ENCODE data around the gene OLFML1. TPM values are rescaled to one million over a fixed set of nuclear protein-coding genes. Genes with fewer than 3 reads are reported as not detected.

Gene OLFML1
- not detected in 2 replicates for total RNA-seq (2013; cell fraction: nucleolus; rRNA removed)
- not detected in 2 replicates for total RNA-seq (2014; rRNA removed)
- not detected in 2 replicates for total RNA-seq (2014; rRNA removed; fragmentation: Illumina TruSeq; extraction: Trizol)
- total RNA-seq (2021) = not detected in 2 replicates
- 0.37 TPM for polyA plus RNA-seq (2011; ENCODE audit: low read depth)
- polyA plus RNA-seq (2011; rRNA removed) = not detected in 2 replicates
- not detected in 2 replicates for polyA plus RNA-seq (2011; cell fraction: cytosol; rRNA removed)
- polyA plus RNA-seq (2011; cell fraction: nucleus; rRNA removed) = not detected in 2 replicates
- polyA plus RNA-seq (2012) = 0.09 and 0.15 TPM in 2 replicates
- not detected in 2 replicates for polyA plus RNA-seq (2014; fragmentation: Illumina TruSeq; extraction: Trizol)
- under 1 TPM; 0.04 to 0.06 TPM for polyA plus RNA-seq (2014; fragmentation: Nextera tagmentation; extraction: Ambion mirVana)
- polyA plus RNA-seq (2014; rRNA removed) = not detected in 2 replicates
- polyA plus RNA-seq (2016; fragmentation: Nextera tagmentation; extraction: Ambion mirVana) = under 1 TPM; 0.35 to 0.71 TPM
- not detected in 2 replicates for polyA minus RNA-seq (2011; rRNA and poly(A)+ RNA removed)
- polyA minus RNA-seq (2011; cell fraction: cytosol; rRNA and poly(A)+ RNA removed) = not detected in 2 replicates
- polyA minus RNA-seq (2011; cell fraction: nucleus; rRNA and poly(A)+ RNA removed) = not detected in 2 replicates
- percentile 10 among the genes with signal in this experiment for Bru-seq, nascent RNA
- not detected for BruChase-seq, experiment 1, labeled RNA remaining after a 6-hour chase
- not detected for BruChase-seq, experiment 2, labeled RNA remaining after a 2-hour chase
- long read RNA-seq, experiment 1, partial matches to known transcripts = 0 of 1 reads
- long read RNA-seq, experiment 1, other reads (novel, unspliced or antisense) = 1 of 1 reads
- long read RNA-seq, experiment 2, partial matches to known transcripts = 0 of 2 reads
- long read RNA-seq, experiment 2, other reads (novel, unspliced or antisense) = 2 of 2 reads

- ATAC-seq (no peak), FAIRE-seq (no peak), DNase-seq (ENCODE audit: low read depth, low spot score) (no peak)
- Histone ChIP-seq H3K27me3 (replicated peaks in 1 of 2; ENCODE audit: control insufficient read depth in 2 of 2, insufficient read depth in 2 of 2, low read length in 1 of 2) (no peaks in the 10 kb centered on the region), H3K36me3 (ENCODE audit: control insufficient read depth in 2 of 2, insufficient read depth in 2 of 2, low read length in 1 of 2) (no peaks in the 10 kb centered on the region), H3K4me2 (ENCODE audit: control insufficient read depth, insufficient read depth) (no peak within 1 kb of the TSS), H4K20me1 (ENCODE audit: control insufficient read depth, insufficient read depth) (no peaks in the 10 kb centered on the region), H2AFZ (ENCODE audit: control insufficient read depth, low read depth, low read length) (no peak within 1 kb of the TSS), H3K4me1 (ENCODE audit: control insufficient read depth, insufficient read depth, low read length) (no peaks in the 10 kb centered on the region), H3K27ac (ENCODE audit: control insufficient read depth, insufficient read depth) (no peak within 1 kb of the TSS), H3K9ac (ENCODE audit: control insufficient read depth, insufficient read depth, low read length) (no peak within 1 kb of the TSS), H3K9me3 (replicated peaks; ENCODE audit: control insufficient read depth, insufficient read depth, low read length) (no peaks in the 10 kb centered on the region), H3K4me3 (no peak within 1 kb of the TSS), H3K79me2 (ENCODE audit: control insufficient read depth, insufficient read depth, low read length) (no peaks in the 10 kb centered on the region)
- intact Hi-C loops (cut with micrococcal nuclease; ENCODE audit: unreplicated experiment) = no loop called here
- no TSS peak for BruUV-seq (replicated peaks)
- 88% methylated on average over 15 of the region's 15 CpGs for WGBS (ENCODE audit: insufficient coverage, insufficient replicate concordance, low lambda C conversion rate, missing lambda C conversion rate)
- ChIA-PET RAD21 (ENCODE audit: unreplicated experiment) (no interaction called here), CTCF (interaction anchor here (1.2 to 1.6 kb wide), 4 partner anchors 11 to 36 kb away, joined by 3 to 4 read pairs (median 4); no protein-coding TSS in a partner anchor), SMC1A (ENCODE audit: uncharacterized antibody, unreplicated experiment) (interaction anchor here (0.8 to 2.2 kb wide), 6 partner anchors 9 to 43 kb away, joined by 3 to 5 read pairs (median 3); no protein-coding TSS in a partner anchor), POLR2A (no interaction called here)
- in situ Hi-C loops (cut with MboI) = no loop called here
- TF ChIP-seq EED (IDR thresholded peaks at IDR 0.05; ENCODE audit: low read depth) (no peak), CBX3 (IDR thresholded peaks at IDR 0.05; ENCODE audit: borderline replicate concordance, low read depth) (no peak), CHD4 (IDR thresholded peaks at IDR 0.05) (no peak), HDAC2 (IDR thresholded peaks at IDR 0.05) (no peak), SREBF2 (IDR thresholded peaks at IDR 0.05; ENCODE audit: low read length) (no peak), ZZZ3 (IDR thresholded peaks at IDR 0.05; ENCODE audit: control insufficient read depth, insufficient read length, low read depth) (no peak), IRF5 (IDR thresholded peaks at IDR 0.05; ENCODE audit: borderline replicate concordance) (no peak), FOS (IDR thresholded peaks at IDR 0.05; ENCODE audit: borderline replicate concordance, extremely low read depth, insufficient read length) (no peak), SKIL (IDR thresholded peaks at IDR 0.05; ENCODE audit: low read depth, poor library complexity, severe bottlenecking) (no peak), POLR2AphosphoS2 (IDR thresholded peaks at IDR 0.05; ENCODE audit: low read depth, low read length) (no peak)
- TF ChIP-seq, protein P1, sequence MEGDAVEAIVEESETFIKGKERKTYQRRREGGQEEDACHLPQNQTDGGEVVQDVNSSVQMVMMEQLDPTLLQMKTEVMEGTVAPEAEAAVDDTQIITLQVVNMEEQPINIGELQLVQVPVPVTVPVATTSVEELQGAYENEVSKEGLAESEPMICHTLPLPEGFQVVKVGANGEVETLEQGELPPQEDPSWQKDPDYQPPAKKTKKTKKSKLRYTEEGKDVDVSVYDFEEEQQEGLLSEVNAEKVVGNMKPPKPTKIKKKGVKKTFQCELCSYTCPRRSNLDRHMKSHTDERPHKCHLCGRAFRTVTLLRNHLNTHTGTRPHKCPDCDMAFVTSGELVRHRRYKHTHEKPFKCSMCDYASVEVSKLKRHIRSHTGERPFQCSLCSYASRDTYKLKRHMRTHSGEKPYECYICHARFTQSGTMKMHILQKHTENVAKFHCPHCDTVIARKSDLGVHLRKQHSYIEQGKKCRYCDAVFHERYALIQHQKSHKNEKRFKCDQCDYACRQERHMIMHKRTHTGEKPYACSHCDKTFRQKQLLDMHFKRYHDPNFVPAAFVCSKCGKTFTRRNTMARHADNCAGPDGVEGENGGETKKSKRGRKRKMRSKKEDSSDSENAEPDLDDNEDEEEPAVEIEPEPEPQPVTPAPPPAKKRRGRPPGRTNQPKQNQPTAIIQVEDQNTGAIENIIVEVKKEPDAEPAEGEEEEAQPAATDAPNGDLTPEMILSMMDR (IDR thresholded peaks at IDR 0.05 in 2 of 3, conservative IDR thresholded peaks at IDR 0.05 in 1 of 3; ENCODE audit: control insufficient read depth in 2 of 3, extremely low read depth in 1 of 3, insufficient read depth in 1 of 3, low read depth in 3 of 3, low read length in 3 of 3) = no peak
Measured at GRCh38 chr11:7485186-7486097, at the start of gene OLFML1. Gene OLFML1 (plus strand): TSS chr11:7485506. CDS start chr11:7485876, 370 bp downstream.
